GM21447 (cell line): ENCODE results near the gene RCN2.
A peak's percentile ranks its signal among the peaks of the same experiment; 100 is the strongest.

Experiments
- ATAC-seq: cut with Tn5 transposase; IDR thresholded peaks from one replicate; pipeline ENCODE4 v1.9.1; 2021; ENCODE audit not compliant: unreplicated experiment

Gene RCN2

GRCh38 chr15:76973362-76973743, 41.8 kb downstream of the RCN2 start:
- ATAC-seq, result no peak

- ATAC-seq, result no peak
Measured at GRCh38 chr15:76973906-76974305, 42.4 kb downstream of the RCN2 start.

GRCh38 chr15:76974456-76975036, 43.0 kb downstream of the RCN2 start:
- ATAC-seq, result no peak

GRCh38 chr15:76976141-76976540, 44.6 kb downstream of the RCN2 start:
- ATAC-seq, result no peak

GRCh38 chr15:76976572-76977270, 45.2 kb downstream of the RCN2 start:
- no peak for ATAC-seq

GRCh38 chr15:76978522-76979330, 47.2 kb downstream of the RCN2 start:
- no peak for ATAC-seq

- ATAC-seq, result no peak
Measured at GRCh38 chr15:76979331-76979925, 47.9 kb downstream of the RCN2 start.

- no peak for ATAC-seq
Measured at GRCh38 chr15:76979996-76980520, 48.5 kb downstream of the RCN2 start.

- ATAC-seq, result no peak
Measured at GRCh38 chr15:76982356-76982755, 50.8 kb downstream of the RCN2 start.

GRCh38 chr15:76982756-76983155, 51.2 kb downstream of the RCN2 start:
- ATAC-seq, result no peak

- no peak for ATAC-seq
Measured at GRCh38 chr15:76983590-76984375, 52.2 kb downstream of the RCN2 start.

- ATAC-seq, result no peak
Measured at GRCh38 chr15:76986743-76987142, 55.2 kb downstream of the RCN2 start.

- no peak for ATAC-seq
Measured at GRCh38 chr15:76987276-76987675, 55.7 kb downstream of the RCN2 start.

GRCh38 chr15:76987896-76988860, 56.6 kb downstream of the RCN2 start:
- peak; percentile 85 for ATAC-seq

- no peak for ATAC-seq
Measured at GRCh38 chr15:76988867-76989780, 57.6 kb downstream of the RCN2 start.

- no peak for ATAC-seq
Measured at GRCh38 chr15:76991048-76991447, 59.5 kb downstream of the RCN2 start.

- no peak for ATAC-seq
Measured at GRCh38 chr15:76991741-76992645, 60.4 kb downstream of the RCN2 start.
